B cell (primary cell): ENCODE results near the gene ITPR3. TPM values are rescaled to one million over a fixed set of nuclear protein-coding genes. Genes with fewer than 3 reads are reported as not detected.

Source experiments
- ATAC-seq: fragments of 200-7000 bp; cut with Tn5 transposase; one replicate; pipeline ENCODE4 v1.10.0; 2021; ENCODE audit warnings: low read depth, mild to moderate bottlenecking, moderate number of reproducible peaks, moderate library complexity
- CTCF ChIA-PET: fragments of 350-600 bp; sonication (Branson Sonifier 250); formaldehyde crosslinking; loops from one replicate; lab custom pipeline; 2021; ENCODE audit warnings: antibody characterized with exemption, inconsistent platforms; lab: Charles Lee
- POLR2A ChIA-PET: fragments of 350-600 bp; sonication (Branson Sonifier 250); formaldehyde crosslinking; loops from one replicate; lab custom pipeline; 2021; ENCODE audit warnings: antibody characterized with exemption; lab: Charles Lee
- DNase-seq: peaks from one replicate; pipeline ENCODE4 v3.0.0; 2013
- H2AFZ ChIP-seq: 2 replicates; pipeline ENCODE4 v1.6.1; 2012; ENCODE audit warnings: mild to moderate bottlenecking, low read depth, low read length; ENCODE audit not compliant: insufficient read depth, poor library complexity, severe bottlenecking
- H3K27ac ChIP-seq, 2 donors: 1 replicate in 1 of 2; 2 replicates in 1 of 2; pipeline ENCODE4 v1.5.1; 2012 to 2013; ENCODE audit warnings: low read length in 2 of 2, mild to moderate bottlenecking in 2 of 2, moderate library complexity in 1 of 2
- H3K27me3 ChIP-seq, 4 experiments: fragments of 200-600 bp in 1 of 4; sonication (generic) in 1 of 4; replicated peaks in 1 of 4; 1 replicate in 2 of 4; 2 replicates in 2 of 4; pipeline versions ENCODE4 v1.6.1 to v1.7.0; 2013 to 2016; ENCODE audit warnings: low read length in 3 of 4, mild to moderate bottlenecking in 2 of 4, mixed read lengths in 1 of 4, moderate library complexity in 1 of 4; ENCODE audit not compliant: insufficient read depth in 4 of 4, control insufficient read depth in 3 of 4; ENCODE audit errors: control extremely low read depth in 1 of 4
- H3K36me3 ChIP-seq, 2 experiments: replicated peaks in 1 of 2; 1 replicate in 1 of 2; 2 replicates in 1 of 2; pipeline versions ENCODE4 v1.6.1 to v1.7.1; 2013; ENCODE audit warnings: low read length in 1 of 2; ENCODE audit not compliant: insufficient read depth in 2 of 2, control insufficient read depth in 1 of 2; ENCODE audit errors: control extremely low read depth in 1 of 2, extremely low read depth in 1 of 2
- H3K4me1 ChIP-seq, 2 donors: fragments of 200-600 bp in 1 of 2; sonication (generic) in 1 of 2; 1 replicate in 1 of 2; 2 replicates in 1 of 2; pipeline versions ENCODE4 v1.5.1 to v1.6.1; 2013 to 2017; ENCODE audit warnings: low read length in 2 of 2; ENCODE audit not compliant: control insufficient read depth in 2 of 2, insufficient read depth in 2 of 2
- H3K4me2 ChIP-seq: replicated peaks from 2 replicates; pipeline ENCODE3; 2012; ENCODE audit warnings: mild to moderate bottlenecking, low read depth, low read length; ENCODE audit not compliant: poor library complexity, severe bottlenecking
- H3K4me3 ChIP-seq, 5 experiments: fragments of 200-600 bp in 1 of 5; sonication (generic) in 1 of 5; 1 replicate in 3 of 5; 2 replicates in 2 of 5; pipeline versions ENCODE4 v1.5.1 to v1.7.0; 2011 to 2016; ENCODE audit warnings: low read length in 4 of 5, mild to moderate bottlenecking in 4 of 5, low read depth in 2 of 5, control low read depth in 1 of 5, moderate library complexity in 1 of 5; ENCODE audit not compliant: insufficient read depth in 1 of 5; ENCODE audit errors: control extremely low read depth in 1 of 5, extremely low read depth in 1 of 5
- H3K79me2 ChIP-seq: fragments of 200-600 bp; sonication (generic); one replicate; pipeline ENCODE4 v1.6.0; 2016; ENCODE audit warnings: low read length; ENCODE audit not compliant: control insufficient read depth, insufficient read depth
- H3K9ac ChIP-seq: fragments of 200-600 bp; sonication (generic); 2 replicates; pipeline ENCODE4 v1.6.1; 2017; ENCODE audit warnings: mild to moderate bottlenecking, low read length, moderate library complexity
- H3K9me3 ChIP-seq, 3 donors: one replicate each; pipeline versions ENCODE4 v1.6.1 to v1.7.1; 2013; ENCODE audit warnings: low read length in 2 of 3; ENCODE audit not compliant: control insufficient read depth in 2 of 3, insufficient read depth in 1 of 3; ENCODE audit errors: control extremely low read depth in 1 of 3
- H4K20me1 ChIP-seq: 2 replicates; pipeline ENCODE4 v1.6.0; 2012; ENCODE audit warnings: mild to moderate bottlenecking, low read length; ENCODE audit not compliant: insufficient read depth, control insufficient read depth, poor library complexity, severe bottlenecking
- H3K27ac Mint-ChIP-seq: one replicate; pipeline ENCODE4 v1.8.0; 2021; ENCODE audit warnings: mixed read lengths
- H3K27me3 Mint-ChIP-seq: one replicate; pipeline ENCODE4 v1.8.0; 2021; ENCODE audit warnings: mixed read lengths
- H3K4me1 Mint-ChIP-seq: one replicate; pipeline ENCODE4 v1.8.0; 2021; ENCODE audit warnings: mixed read lengths
- H3K4me3 Mint-ChIP-seq: one replicate; pipeline ENCODE4 v1.8.0; 2021; ENCODE audit warnings: mixed read lengths
- H3K9me3 Mint-ChIP-seq: one replicate; pipeline ENCODE4 v1.8.0; 2022; ENCODE audit warnings: mixed read lengths; ENCODE audit not compliant: insufficient read depth
- EZH2 ChIP-seq: IDR thresholded peaks from 2 replicates; pipeline ENCODE4 v1.6.1; 2012; ENCODE audit warnings: borderline replicate concordance, low read depth, mild to moderate bottlenecking, moderate library complexity, low read length; ENCODE audit not compliant: insufficient read depth, poor library complexity, severe bottlenecking
- WGBS: methylation state at CpG from one replicate; pipeline ENCODE4 v1.1.5; 2013; ENCODE audit warnings: missing lambda C conversion rate; ENCODE audit not compliant: insufficient coverage; 5-methylcytosine and 5-hydroxymethylcytosine counted together
- intact Hi-C: fragments of 100-400 bp; cut with micrococcal nuclease; formaldehyde crosslinking; loops from one replicate; pipeline ENCODE4 v1.10.0; 2022
- polyA plus RNA-seq: library from polyadenylated mRNA; depleted of rRNA; stranded (reverse); fragments of >200 nt; gene quantifications from 2 replicates; pipeline ENCODE4 v1.2.3, GENCODE V29; 2012
- total RNA-seq, 2 donors: library from RNA; stranded (reverse); fragments of 120-200 nt in 1 of 2; gene quantifications; 1 replicate in 1 of 2; 2 replicates in 1 of 2; pipeline versions ENCODE4 v1.2.3 to v1.2.4, GENCODE V29; 2013 to 2022
- TF ChIP-seq, protein P1 (sequence below): fragments of 200-600 bp; IDR thresholded peaks from one replicate; pipeline ENCODE4 v1.8.0; 2022; ENCODE audit warnings: antibody characterized with exemption, mild to moderate bottlenecking

The ITPR3 gene
- total and polyA plus RNA-seq, 2 donors (not counting 1 experiment from before 2014, with no cell fraction given), result 61.9 to 67.6 TPM

DNA sequence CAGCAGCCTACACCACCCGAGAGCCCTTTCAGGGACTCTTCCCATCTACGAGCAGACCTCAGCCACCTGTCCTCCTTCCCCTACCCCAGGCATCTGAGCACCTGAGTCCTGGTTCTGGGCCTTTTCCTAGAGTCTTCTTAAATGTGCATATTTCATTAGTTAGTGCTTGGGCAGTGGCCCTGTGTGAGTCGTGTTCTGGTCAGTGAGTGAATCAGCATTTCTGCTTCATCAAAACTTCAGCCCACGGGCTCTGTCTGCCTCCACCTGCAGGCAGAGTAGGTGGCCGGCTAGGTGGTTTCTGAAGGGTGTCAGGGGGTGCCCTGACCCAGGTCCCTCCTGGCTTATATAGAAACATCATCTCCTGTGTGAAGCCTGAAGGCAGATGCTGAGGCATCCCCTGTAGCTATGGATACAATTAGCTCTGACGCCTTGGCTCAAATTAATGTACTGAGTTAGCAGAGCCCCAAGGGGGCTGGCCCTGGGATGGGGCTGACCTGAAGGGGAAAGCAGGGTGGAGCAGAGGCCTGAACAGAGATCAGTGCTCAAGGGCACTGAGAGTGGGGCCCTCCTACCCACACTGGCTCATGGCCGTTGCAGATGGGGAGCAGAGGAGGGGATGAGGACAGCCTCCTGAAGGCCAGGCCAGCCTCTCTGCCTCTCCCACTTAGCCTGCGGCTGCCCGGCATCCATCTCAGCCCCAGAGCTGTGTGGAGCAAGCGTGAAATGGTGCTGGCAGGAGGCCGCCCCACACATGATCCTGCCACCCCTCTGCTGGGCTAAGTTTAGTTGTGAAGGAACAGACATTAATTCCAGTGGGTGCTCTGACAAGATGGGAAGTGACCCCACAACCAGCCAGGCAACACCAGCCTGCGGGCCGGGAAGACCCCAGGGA, 111.9 kb downstream of the ITPR3 start:
- Mint-ChIP-seq H3K4me1 (peaks cover 5% of the 10 kb centered on the region), H3K27ac (no peak overlapping the region), H3K4me3 (no peak overlapping the region), H3K27me3 (peaks cover 5% of the 10 kb centered on the region), H3K9me3 (no peaks in the 10 kb centered on the region)
- TF ChIP-seq, protein P1, sequence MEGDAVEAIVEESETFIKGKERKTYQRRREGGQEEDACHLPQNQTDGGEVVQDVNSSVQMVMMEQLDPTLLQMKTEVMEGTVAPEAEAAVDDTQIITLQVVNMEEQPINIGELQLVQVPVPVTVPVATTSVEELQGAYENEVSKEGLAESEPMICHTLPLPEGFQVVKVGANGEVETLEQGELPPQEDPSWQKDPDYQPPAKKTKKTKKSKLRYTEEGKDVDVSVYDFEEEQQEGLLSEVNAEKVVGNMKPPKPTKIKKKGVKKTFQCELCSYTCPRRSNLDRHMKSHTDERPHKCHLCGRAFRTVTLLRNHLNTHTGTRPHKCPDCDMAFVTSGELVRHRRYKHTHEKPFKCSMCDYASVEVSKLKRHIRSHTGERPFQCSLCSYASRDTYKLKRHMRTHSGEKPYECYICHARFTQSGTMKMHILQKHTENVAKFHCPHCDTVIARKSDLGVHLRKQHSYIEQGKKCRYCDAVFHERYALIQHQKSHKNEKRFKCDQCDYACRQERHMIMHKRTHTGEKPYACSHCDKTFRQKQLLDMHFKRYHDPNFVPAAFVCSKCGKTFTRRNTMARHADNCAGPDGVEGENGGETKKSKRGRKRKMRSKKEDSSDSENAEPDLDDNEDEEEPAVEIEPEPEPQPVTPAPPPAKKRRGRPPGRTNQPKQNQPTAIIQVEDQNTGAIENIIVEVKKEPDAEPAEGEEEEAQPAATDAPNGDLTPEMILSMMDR, result no peak
- TF ChIP-seq EZH2, result no peak
- no peak overlapping the region for H2AFZ ChIP-seq
- no peaks in the 10 kb centered on the region for H3K27me3 ChIP-seq
- intact Hi-C loops, result no loop called here
- no peaks in the 10 kb centered on the region for H4K20me1 ChIP-seq
- no peak for ATAC-seq
- H3K36me3 ChIP-seq, result no peaks in the 10 kb centered on the region
- H3K9me3 ChIP-seq, result no peaks in the 10 kb centered on the region
- no peak overlapping the region for H3K9ac ChIP-seq
- 91% methylated on average over 11 of the region's 13 CpGs for WGBS
- CTCF ChIA-PET, result interaction anchor here (0.9 kb wide), 1 partner anchor 11 kb away, joined by 3 read pairs; no protein-coding TSS in a partner anchor
- POLR2A ChIA-PET, result no interaction called here
- H3K4me1 ChIP-seq, result no peaks in the 10 kb centered on the region
- DNase-seq, result no peak
- H3K27ac ChIP-seq, result no peak overlapping the region
- no peaks in the 10 kb centered on the region for H3K79me2 ChIP-seq
- no peak overlapping the region for H3K4me2 ChIP-seq
- no peak overlapping the region for H3K4me3 ChIP-seq

DNA sequence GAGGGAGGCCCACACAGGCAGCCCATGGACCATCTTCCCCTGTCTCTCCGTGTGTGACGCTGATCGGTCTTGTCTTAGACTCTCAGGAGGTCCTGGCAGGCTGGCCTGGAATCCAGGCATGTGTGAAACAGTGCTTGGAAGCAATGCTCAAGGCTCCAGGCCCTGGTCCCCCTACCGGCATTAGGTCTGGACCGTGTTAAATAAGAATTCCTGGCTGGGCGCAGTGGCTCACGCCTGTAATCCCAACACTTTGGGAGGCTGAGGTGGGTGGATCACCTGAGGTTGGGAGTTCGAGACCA, 112.5 kb downstream of the ITPR3 start:
- no peak overlapping the region for H3K4me3 Mint-ChIP-seq
- H3K4me3 ChIP-seq, result no peak overlapping the region
- H3K4me1 Mint-ChIP-seq, result peaks cover 2% of the 10 kb centered on the region
- H4K20me1 ChIP-seq, result no peaks in the 10 kb centered on the region
- H3K27ac ChIP-seq, result no peak overlapping the region
- H3K4me1 ChIP-seq, result no peaks in the 10 kb centered on the region
- no peak for TF ChIP-seq EZH2
- TF ChIP-seq, protein P1, result no peak
- H3K27me3 Mint-ChIP-seq, result peaks cover 5% of the 10 kb centered on the region
- H3K4me2 ChIP-seq, result no peak overlapping the region
- no peak overlapping the region for H2AFZ ChIP-seq
- intact Hi-C loops, result no loop called here
- ChIA-PET CTCF (interaction anchor here (0.9 kb wide), 1 partner anchor 10 kb away, joined by 3 read pairs; no protein-coding TSS in a partner anchor), POLR2A (no interaction called here)
- 95% methylated on average over 8 of the region's 8 CpGs for WGBS
- H3K9ac ChIP-seq, result no peak overlapping the region
- DNase-seq, result no peak
- no peaks in the 10 kb centered on the region for H3K9me3 ChIP-seq
- no peaks in the 10 kb centered on the region for H3K9me3 Mint-ChIP-seq
- no peaks in the 10 kb centered on the region for H3K27me3 ChIP-seq
- no peaks in the 10 kb centered on the region for H3K36me3 ChIP-seq
- no peak overlapping the region for H3K27ac Mint-ChIP-seq
- no peaks in the 10 kb centered on the region for H3K79me2 ChIP-seq
- no peak for ATAC-seq
